CD1c-positive myeloid dendritic cell (primary cell): ENCODE measurements around the gene FCRL5.
A peak's percentile ranks its signal among the peaks of the same experiment; 100 is the strongest.
"Not testable (repeated sequence)": the region's sequence is repeated elsewhere in the genome, so short reads cannot be mapped to it uniquely, and the experiment has no call there.

Source experiments
- DNase-seq: peaks from one replicate; pipeline ENCODE4 v3.0.0-alpha.2; 2016; ENCODE audit errors: extremely low spot score

Gene FCRL5

GRCh38 chr1:157487504-157487903 is 64.8 kb downstream of the FCRL5 start:
- DNase-seq: peak; percentile 55

- DNase-seq: no peak
Observed at GRCh38 chr1:157487096-157487495, 65.2 kb downstream of the FCRL5 start.

- DNase-seq: not testable (repeated sequence)
Observed at GRCh38 chr1:157486400-157486799, 65.9 kb downstream of the FCRL5 start.

GRCh38 chr1:157485793-157486192 is 66.5 kb downstream of the FCRL5 start:
- no peak for DNase-seq

- DNase-seq: no peak
Observed at GRCh38 chr1:157484573-157484972, 67.7 kb downstream of the FCRL5 start.

GRCh38 chr1:157483635-157484034 is 68.7 kb downstream of the FCRL5 start:
- DNase-seq: no peak

- DNase-seq: no peak
Observed at GRCh38 chr1:157482717-157483116, 69.6 kb downstream of the FCRL5 start.

- DNase-seq: no peak
Observed at GRCh38 chr1:157482174-157482573, 70.1 kb downstream of the FCRL5 start.

GRCh38 chr1:157478030-157478429 is 74.3 kb downstream of the FCRL5 start:
- DNase-seq: no peak

- DNase-seq: no peak
Observed at GRCh38 chr1:157477419-157477818, 74.9 kb downstream of the FCRL5 start.

- no peak for DNase-seq
Observed at GRCh38 chr1:157472959-157473358, 79.4 kb downstream of the FCRL5 start.

GRCh38 chr1:157472056-157472701 is 80.1 kb downstream of the FCRL5 start:
- no peak for DNase-seq

- no peak for DNase-seq
Observed at GRCh38 chr1:157471531-157471930, 80.8 kb downstream of the FCRL5 start.

GRCh38 chr1:157469752-157470675 is 82.3 kb downstream of the FCRL5 start:
- DNase-seq: no peak

- no peak for DNase-seq
Observed at GRCh38 chr1:157469300-157469699, 83.0 kb downstream of the FCRL5 start.

- DNase-seq: no peak
Observed at GRCh38 chr1:157466011-157466410, 86.3 kb downstream of the FCRL5 start.
